Measurements from ENCODE around the gene GET3. TPM values are rescaled to one million over a fixed set of nuclear protein-coding genes. Genes with fewer than 3 reads are reported as not detected.

The GET3 gene
- total RNA-seq, 1 experiment from 2014 or later: 53.8 TPM

DNA sequence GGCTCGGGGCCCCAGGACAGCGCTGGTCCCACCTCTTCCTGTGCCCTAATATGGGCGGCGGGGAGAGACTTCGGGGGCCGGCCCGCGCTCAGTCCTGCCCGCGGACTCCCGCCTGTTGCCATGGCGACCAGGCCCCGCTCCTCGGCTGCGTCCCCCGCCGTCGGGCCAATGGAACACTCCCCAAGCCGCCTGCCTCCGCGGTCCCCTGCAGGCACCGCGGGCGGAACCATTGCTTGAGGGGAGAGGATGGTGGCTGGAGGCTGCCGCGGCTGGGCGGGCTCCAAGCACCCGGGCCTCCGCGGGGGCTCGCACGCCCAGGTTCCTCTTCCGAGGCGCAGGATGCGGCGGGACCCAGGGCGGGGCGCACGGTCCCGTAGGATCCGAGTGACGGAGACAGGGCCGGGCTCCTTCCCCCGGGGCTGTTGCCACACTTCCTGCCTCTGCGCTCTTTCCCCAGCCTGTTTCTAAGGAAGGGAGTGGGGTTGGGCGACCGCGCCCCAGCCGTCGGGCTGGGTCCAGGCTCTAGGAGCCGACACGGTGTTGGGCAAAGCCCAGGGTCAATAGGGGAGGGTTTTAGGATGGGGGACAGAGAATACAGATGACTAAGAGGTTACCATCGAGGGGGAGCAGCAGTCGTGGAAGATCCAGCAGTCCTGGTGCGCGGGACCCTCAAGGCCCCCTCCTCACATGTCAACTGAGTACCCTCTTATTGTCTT is 52.8 kb downstream of the GET3 start:
- intact Hi-C loops (cut with micrococcal nuclease; ENCODE audit: unreplicated experiment): no loop called here
- Mint-ChIP-seq H3K9me3 (ENCODE audit: low read depth, unreplicated experiment) (no peaks in the 10 kb centered on the region), H3K36me3 (ENCODE audit: insufficient read depth, unreplicated experiment) (peaks cover 64% of the 10 kb centered on the region), H3K27me3 (ENCODE audit: unreplicated experiment) (no peaks in the 10 kb centered on the region), H3K27ac (ENCODE audit: unreplicated experiment) (peak overlapping the region; percentile 98), H3K4me3 (ENCODE audit: low read depth, unreplicated experiment) (peak overlapping the region; percentile 86), H3K4me1 (ENCODE audit: low read depth, unreplicated experiment) (peaks cover 24% of the 10 kb centered on the region)
- TF ChIP-seq, protein P1, sequence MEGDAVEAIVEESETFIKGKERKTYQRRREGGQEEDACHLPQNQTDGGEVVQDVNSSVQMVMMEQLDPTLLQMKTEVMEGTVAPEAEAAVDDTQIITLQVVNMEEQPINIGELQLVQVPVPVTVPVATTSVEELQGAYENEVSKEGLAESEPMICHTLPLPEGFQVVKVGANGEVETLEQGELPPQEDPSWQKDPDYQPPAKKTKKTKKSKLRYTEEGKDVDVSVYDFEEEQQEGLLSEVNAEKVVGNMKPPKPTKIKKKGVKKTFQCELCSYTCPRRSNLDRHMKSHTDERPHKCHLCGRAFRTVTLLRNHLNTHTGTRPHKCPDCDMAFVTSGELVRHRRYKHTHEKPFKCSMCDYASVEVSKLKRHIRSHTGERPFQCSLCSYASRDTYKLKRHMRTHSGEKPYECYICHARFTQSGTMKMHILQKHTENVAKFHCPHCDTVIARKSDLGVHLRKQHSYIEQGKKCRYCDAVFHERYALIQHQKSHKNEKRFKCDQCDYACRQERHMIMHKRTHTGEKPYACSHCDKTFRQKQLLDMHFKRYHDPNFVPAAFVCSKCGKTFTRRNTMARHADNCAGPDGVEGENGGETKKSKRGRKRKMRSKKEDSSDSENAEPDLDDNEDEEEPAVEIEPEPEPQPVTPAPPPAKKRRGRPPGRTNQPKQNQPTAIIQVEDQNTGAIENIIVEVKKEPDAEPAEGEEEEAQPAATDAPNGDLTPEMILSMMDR (IDR thresholded peaks at IDR 0.05; ENCODE audit: unreplicated experiment): no peak
- BruUV-seq (replicated peaks): no TSS peak
- DNase-seq: peak; percentile 95
- CTCF ChIA-PET: no interaction called here

DNA sequence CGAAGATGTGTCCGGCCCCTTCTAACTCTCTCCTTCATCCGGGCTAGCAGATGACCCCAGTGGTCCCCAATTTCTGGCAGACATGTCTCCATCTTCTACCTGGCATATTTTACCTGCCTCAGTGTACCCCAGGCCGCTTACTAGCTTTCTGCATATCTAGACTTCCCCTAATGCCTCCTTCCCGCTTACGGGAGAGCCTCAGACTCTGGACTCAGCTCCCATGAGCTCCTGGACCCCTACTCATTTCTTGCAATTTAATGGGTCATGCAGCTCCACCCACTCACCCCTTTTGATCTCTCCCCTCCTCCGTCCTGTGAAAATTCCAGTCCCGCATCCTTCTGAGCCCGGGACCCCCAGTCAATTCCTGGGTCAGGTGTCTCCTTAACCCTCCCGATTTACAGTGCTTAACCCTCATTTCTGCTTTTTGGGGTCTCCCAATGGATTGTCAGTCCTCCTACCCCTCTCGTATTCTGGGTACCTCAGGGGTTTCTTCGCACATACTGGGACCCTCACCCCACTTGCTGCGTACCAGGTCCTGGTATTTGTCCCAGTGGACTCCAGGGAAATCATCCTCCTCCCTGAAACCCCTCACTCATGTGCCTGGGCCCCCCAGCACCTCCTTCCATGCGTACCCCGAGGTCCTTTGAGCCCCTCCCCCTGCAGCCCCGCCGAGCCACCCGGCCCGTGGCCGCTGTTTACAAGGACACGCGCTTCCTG is 53.5 kb downstream of the GET3 start:
- H3K27me3 Mint-ChIP-seq (ENCODE audit: unreplicated experiment): no peaks in the 10 kb centered on the region
- BruUV-seq (replicated peaks): no TSS peak

DNA sequence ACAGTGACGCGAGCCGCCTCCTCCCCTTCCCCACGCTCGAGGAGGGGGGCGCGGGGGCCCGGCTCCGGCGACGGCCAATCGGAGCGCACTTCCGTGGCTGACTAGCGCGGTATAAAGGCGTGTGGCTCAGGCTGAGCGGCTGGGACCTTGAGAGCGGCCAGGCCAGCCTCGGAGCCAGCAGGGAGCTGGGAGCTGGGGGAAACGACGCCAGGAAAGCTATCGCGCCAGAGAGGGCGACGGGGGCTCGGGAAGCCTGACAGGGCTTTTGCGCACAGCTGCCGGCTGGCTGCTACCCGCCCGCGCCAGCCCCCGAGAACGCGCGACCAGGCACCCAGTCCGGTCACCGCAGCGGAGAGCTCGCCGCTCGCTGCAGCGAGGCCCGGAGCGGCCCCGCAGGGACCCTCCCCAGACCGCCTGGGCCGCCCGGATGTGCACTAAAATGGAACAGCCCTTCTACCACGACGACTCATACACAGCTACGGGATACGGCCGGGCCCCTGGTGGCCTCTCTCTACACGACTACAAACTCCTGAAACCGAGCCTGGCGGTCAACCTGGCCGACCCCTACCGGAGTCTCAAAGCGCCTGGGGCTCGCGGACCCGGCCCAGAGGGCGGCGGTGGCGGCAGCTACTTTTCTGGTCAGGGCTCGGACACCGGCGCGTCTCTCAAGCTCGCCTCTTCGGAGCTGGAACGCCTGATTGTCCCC is 54.2 kb downstream of the GET3 start, which contains the start of gene JUNB:
Gene JUNB, plus strand, starts transcription at position 142 of the 706 bp plus-strand sequence. Its CDS starts 286 bp downstream, at position 428.
- BruUV-seq (replicated peaks): no TSS peak
- Mint-ChIP-seq H3K27ac (ENCODE audit: unreplicated experiment) (peak within 1 kb of the TSS; percentile 98), H3K36me3 (ENCODE audit: insufficient read depth, unreplicated experiment) (peaks cover 73% of the 10 kb centered on the region), H3K27me3 (ENCODE audit: unreplicated experiment) (no peaks in the 10 kb centered on the region), H3K4me3 (ENCODE audit: low read depth, unreplicated experiment) (peak within 1 kb of the TSS; percentile 86), H3K4me1 (ENCODE audit: low read depth, unreplicated experiment) (peaks cover 35% of the 10 kb centered on the region), H3K9me3 (ENCODE audit: low read depth, unreplicated experiment) (no peaks in the 10 kb centered on the region)
- DNase-seq: peak; percentile 95
- intact Hi-C loops (cut with micrococcal nuclease; ENCODE audit: unreplicated experiment): no loop called here
- CTCF ChIA-PET: interaction anchor here (0.7 to 3.0 kb wide), 2 partner anchors 13 to 1267 kb away, joined by 3 to 17 read pairs; no protein-coding TSS in a partner anchor
- TF ChIP-seq, protein P1 (IDR thresholded peaks at IDR 0.05; ENCODE audit: unreplicated experiment): no peak

More for the DNA sequence above, 53.5 kb downstream of the GET3 start:
- peak overlapping the region; percentile 86 for H3K4me3 Mint-ChIP-seq (ENCODE audit: low read depth, unreplicated experiment)
- CTCF ChIA-PET: interaction anchor here (3.0 kb wide), 1 partner anchor 13 kb away, joined by 17 read pairs; no protein-coding TSS in a partner anchor
- intact Hi-C loops (cut with micrococcal nuclease; ENCODE audit: unreplicated experiment): no loop called here
- peaks cover 28% of the 10 kb centered on the region for H3K4me1 Mint-ChIP-seq (ENCODE audit: low read depth, unreplicated experiment)
- TF ChIP-seq, protein P1 (IDR thresholded peaks at IDR 0.05; ENCODE audit: unreplicated experiment): no peak
- no peak for DNase-seq
- peak overlapping the region; percentile 98 for H3K27ac Mint-ChIP-seq (ENCODE audit: unreplicated experiment)
- H3K36me3 Mint-ChIP-seq (ENCODE audit: insufficient read depth, unreplicated experiment): peaks cover 67% of the 10 kb centered on the region
- H3K9me3 Mint-ChIP-seq (ENCODE audit: low read depth, unreplicated experiment): no peaks in the 10 kb centered on the region
